GM20431 (cell line): ENCODE results near the gene TENM4.

Source experiments
- in situ Hi-C: fragments of 300-500 bp; cut with MseI, MboI; formaldehyde crosslinking; loops from one replicate; pipeline ENCODE4 v1.15.0; 2020; ENCODE audit warnings: low sequenced_read_pairs; ENCODE audit not compliant: unreplicated experiment

TENM4 gene

DNA sequence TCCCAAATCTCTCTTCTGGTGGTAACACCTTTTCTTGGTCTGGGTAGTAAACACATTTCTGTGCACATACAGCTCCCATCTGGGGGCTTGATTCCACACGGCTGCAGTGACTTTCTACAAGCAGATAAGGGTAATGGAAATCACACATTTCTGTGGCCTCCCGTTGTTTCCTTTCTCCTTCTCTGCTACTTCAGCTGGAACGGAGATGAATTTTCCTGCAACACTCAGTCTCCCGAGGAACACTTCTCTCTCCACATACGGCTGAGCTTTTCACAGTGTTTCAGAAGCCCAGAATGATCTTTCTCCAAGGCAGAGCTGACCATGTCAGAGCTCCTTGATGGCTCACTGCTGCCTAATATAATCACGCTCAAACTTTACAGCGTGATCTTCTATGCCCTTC lies 501.9 kb downstream of the TENM4 start:
- in situ Hi-C loops, result no loop called here

GRCh38 chr11:78938036-78938435 lies 502.8 kb downstream of the TENM4 start:
- in situ Hi-C loops, result no loop called here

DNA sequence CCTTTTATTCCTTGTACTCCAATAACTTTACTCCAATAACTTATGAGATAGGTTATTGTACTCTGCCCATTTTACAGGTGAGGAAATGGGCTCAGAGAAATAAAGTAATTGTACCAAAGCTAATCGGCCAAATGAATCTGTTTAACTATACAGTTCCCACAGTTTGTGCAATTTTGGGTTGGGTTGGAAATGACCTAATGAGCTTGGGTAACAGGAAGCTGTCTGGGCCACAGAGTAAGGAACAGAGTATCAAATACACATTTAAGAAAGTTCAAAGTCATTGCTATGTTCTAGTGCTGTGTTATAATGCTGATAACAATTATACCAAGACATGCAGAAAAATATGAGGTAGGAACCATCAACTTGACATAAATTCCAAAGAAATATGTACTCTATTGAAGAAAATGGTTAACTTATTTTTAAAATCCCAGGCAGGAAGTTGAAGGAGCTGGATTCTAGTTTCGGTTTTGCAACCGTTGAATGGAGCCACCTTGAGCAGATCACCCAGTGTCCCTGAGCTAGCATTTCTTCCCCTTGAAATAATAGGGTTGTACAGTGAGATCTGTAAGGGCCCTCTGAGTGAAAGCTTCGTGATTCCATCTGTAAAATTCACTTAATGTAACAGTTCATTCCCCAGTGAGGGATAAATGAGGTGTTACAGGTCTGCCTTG lies 505.3 kb downstream of the TENM4 start:
- in situ Hi-C loops, result no loop called here

DNA sequence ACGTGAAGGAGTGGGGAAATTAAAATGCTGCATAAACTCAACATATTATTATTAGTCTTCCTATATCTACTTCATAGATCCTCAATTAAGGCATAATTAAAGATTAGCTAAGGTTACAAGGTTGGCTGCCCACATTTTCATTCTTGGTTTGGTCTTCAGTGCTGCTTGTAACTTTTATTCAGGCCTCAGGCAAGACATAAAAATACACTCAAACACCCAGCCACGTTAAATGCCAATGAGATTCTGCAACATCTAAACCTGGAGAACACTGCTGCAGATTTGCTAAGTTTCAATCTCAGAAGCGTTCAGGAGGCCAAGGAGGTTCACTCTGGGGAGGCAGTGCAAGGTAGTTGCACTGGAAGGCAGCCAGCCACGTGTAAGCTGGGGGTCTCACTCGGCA lies 507.5 kb downstream of the TENM4 start:
- in situ Hi-C loops, result no loop called here

DNA sequence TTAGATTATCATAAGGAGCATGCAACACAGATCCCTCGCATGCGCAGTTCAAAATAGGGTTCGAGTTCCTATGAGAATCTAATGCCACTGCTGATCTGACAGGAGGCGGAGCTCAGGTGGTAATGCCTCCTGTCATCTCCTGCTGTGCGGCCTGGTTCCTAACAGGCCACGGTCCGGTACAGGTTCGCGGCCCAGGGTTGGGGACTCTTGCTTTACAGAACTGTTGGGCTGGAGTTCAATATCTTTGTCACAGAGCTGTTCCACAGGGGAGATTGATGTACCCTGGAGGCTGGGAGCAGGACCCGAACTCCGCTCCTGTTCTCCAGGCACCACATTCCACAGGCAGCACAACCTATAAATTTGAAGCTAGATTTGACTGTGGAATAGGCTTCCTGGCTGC lies 508.1 kb downstream of the TENM4 start:
- in situ Hi-C loops, result no loop called here

- in situ Hi-C loops, result no loop called here
These were observed 508.9 kb downstream of the TENM4 start for GRCh38 chr11:78931891-78932290.

DNA sequence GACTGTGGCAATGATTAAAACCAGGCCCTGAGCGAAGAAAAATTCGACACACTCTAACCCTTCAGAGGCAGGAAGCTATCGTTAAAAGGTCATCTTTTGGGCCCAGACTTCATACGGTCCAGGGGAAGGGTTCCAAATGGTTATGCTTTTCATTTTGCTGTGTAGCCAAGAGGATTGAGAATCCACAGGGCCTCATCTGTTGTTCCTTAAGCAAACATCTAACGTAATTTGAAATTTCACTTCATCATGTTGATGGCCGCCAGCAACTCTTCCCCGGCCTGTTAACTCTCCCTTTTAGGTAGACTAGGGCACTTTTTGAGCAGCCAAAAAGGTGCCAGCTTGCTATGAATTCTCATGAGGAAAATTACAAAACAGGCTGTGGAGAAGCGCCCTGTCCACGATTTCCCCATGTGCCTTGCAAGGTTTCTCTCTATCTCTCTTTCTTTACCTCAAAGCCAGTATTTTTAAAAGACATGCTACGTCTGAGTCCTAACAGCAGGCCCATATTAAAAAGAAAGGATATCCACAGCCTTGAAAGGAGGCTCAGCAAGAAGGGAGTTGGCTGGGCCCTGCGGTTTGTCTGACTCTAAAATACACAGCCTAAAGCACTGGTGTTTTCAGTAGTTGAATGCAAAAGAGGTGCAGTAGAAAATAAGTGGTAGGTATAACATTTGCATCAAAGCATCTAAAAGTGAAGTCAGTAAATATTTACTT lies 509.9 kb downstream of the TENM4 start:
- in situ Hi-C loops, result no loop called here

- in situ Hi-C loops, result no loop called here
These were observed 511.0 kb downstream of the TENM4 start for GRCh38 chr11:78929906-78930220.

DNA sequence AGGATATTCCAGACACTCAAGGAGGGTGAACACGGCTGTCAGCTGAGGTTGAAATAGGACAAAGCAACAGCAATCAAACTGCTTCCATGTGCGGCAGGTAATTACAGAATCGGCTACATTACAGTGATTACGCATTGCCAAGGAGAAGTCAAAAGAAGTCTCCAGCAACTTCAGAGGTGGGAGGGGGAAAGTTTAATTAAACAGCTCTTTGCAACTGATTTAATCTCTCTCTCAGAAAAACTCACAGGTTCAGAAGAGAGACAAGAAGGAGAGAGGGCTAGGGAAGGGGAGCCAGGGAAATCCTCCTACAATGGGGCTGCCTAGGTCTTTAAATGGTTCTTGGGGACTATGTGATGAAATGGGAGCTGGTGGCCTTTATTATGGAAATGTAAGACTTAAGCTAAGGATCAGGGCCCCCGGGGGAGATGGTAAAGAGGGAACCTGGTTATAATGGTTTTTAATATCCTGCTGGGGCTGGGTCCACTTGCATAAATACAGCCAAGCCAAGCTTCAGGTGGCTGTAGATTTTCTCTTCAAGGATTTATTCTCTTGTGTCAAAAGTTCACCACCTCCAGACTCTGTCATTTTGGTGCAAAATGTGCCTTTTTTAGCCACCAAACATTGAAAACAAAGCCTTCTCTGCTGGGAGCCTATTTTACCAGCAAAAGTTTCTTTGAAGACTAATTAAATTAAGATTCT lies 511.5 kb downstream of the TENM4 start:
- in situ Hi-C loops, result no loop called here

- in situ Hi-C loops, result no loop called here
These were observed 513.3 kb downstream of the TENM4 start for GRCh38 chr11:78927511-78927910.

DNA sequence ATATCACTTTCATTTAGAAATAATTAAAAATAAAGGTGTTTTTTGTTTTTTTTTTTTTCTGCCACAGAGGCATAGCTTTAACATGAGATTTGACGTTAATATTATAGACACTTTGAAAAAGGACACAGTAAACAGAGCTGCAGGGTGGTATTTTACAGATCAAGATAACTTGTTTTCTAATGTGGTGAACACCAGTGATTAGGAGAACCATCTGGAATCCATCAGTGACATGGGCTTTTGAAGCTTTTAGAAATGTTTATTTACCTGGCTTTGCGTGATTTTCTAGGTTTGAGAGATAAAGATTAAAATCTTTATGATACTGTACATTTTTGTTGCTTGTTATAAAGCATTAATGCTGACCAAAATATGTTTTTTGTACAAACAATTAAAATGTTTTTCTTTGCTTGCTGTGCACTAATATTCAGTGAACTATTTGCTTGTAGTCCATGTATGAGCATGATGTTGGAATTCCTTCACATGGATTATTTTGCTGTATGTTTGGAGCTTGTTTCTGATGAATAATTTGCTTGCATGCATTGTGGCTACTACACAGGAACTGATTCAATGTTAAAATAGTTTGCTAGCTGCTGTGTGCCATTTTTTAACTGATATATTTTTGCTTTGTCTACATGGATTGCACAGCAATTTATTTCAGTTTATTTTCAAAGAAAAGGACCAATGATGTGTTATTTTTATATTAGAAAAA lies 514.0 kb downstream of the TENM4 start:
- in situ Hi-C loops, result no loop called here

GRCh38 chr11:78925387-78925786 lies 515.4 kb downstream of the TENM4 start:
- in situ Hi-C loops, result no loop called here

DNA sequence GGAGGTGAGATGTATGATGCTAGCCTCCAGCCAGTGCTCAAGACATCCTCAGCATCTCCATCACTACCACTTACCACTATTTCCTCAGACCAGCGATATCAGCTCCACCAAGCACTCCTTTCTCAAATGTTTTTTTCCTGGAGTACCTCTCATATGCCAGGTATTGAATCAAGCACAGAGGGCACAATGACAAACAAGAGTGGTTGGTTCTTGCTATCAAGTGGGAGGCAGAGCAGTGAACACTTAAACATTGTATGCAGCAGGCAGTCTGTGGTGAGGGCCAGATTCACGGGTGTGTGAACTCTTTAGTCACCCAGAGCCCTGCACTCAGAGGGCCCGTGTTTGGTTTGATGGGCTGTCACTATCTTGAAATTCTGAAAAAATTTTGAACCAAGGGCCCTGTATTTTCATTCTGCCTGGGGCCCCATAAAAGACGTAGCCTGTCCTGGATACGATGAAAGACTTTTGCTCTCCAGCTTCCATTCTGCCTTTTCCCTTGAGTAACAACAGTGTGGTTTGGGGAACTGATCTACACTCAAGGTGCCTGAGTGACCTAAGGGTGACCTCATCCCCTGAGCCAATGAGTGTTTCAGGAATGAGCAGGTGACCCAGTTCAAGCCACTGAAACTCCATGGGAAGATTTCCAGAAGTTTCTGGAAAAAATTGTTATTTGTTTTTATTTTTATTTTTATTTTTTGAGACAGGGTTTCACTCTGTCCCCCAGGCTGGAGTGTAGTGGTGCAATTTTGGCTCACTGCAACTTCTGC lies 517.8 kb downstream of the TENM4 start:
- in situ Hi-C loops, result no loop called here

DNA sequence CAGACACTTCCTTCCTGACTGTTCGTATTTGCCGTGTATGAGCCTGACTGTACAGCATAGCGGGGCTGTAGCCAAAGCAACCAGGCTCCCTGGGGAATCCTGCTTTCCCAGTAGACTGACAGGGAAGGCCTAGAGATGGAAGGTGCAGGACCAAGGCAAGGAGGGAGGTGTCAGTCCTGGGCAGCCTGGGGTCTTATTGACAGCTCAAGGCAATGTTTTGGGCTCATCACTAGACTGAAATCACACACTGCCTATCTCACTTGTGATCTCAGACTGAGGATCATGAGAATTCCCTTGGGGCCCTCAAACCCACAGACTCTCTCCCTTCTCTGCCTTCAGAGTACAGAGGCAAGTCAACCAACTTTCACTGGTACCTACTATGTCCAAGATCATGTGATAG lies 519.3 kb downstream of the TENM4 start:
- in situ Hi-C loops, result no loop called here

- in situ Hi-C loops, result no loop called here
These were observed 520.5 kb downstream of the TENM4 start for GRCh38 chr11:78920329-78920728.

DNA sequence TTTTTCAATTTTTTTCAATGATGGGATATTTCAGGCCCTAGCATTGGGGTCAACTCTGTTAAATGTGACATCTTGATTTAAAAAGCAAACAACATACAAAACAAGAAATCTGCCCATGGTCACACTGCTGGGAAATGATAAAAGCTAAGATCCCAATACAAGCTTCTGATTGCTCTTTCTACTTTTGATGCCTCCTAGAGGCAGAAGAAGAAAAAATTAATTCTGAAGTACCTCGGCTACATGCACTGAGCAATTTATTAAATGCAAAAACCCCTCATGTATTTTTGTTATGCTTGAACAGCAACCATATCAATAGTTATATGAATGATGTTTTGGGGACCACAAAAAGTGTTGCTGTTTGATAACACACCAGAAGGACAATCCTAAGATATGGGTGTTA lies 524.1 kb downstream of the TENM4 start:
- in situ Hi-C loops, result no loop called here

GRCh38 chr11:78914503-78914902 lies 526.3 kb downstream of the TENM4 start:
- in situ Hi-C loops, result no loop called here

- in situ Hi-C loops, result no loop called here
These were observed 528.1 kb downstream of the TENM4 start for GRCh38 chr11:78912778-78913177.

- in situ Hi-C loops, result no loop called here
These were observed 530.5 kb downstream of the TENM4 start for GRCh38 chr11:78910322-78910721.

GRCh38 chr11:78909386-78909785 lies 531.4 kb downstream of the TENM4 start:
- in situ Hi-C loops, result no loop called here
